Endothelial cell of umbilical vein (primary cell): Measurements from ENCODE around the gene PEMT.

Experiments used
- EZH2 ChIP-seq: IDR thresholded peaks from 2 replicates; pipeline ENCODE4 v1.6.1; 2012; ENCODE audit warnings: borderline replicate concordance, low read depth, mild to moderate bottlenecking, moderate library complexity, low read length, inconsistent platforms; ENCODE audit not compliant: severe bottlenecking
- FOS ChIP-seq: IDR thresholded peaks from 2 replicates; pipeline ENCODE4 v1.6.1; 2011; ENCODE audit warnings: mild to moderate bottlenecking, low read length, moderate library complexity, borderline replicate concordance; ENCODE audit not compliant: insufficient read depth
- GATA2 ChIP-seq: IDR thresholded peaks from 2 replicates; pipeline ENCODE4 v1.7.0; 2011; ENCODE audit warnings: low read depth, mild to moderate bottlenecking, moderate library complexity, mixed read lengths, low read length; ENCODE audit not compliant: insufficient read length, insufficient read depth
- JUN ChIP-seq: IDR thresholded peaks from 2 replicates; pipeline ENCODE4 v1.6.1; 2011; ENCODE audit warnings: borderline replicate concordance, low read depth; ENCODE audit not compliant: insufficient read length, insufficient read depth
- MYC ChIP-seq: IDR thresholded peaks from one replicate; pipeline ENCODE4 v1.6.1; 2011; ENCODE audit warnings: mild to moderate bottlenecking, low read depth, low read length
- POLR2A ChIP-seq: IDR thresholded peaks from 2 replicates; pipeline ENCODE4 v1.6.1; 2012; ENCODE audit warnings: low read depth, mild to moderate bottlenecking, control low read depth, low read length
- POLR2AphosphoS5 ChIP-seq: IDR thresholded peaks from 2 replicates; pipeline ENCODE4 v1.6.1; 2012; ENCODE audit warnings: low read depth, mild to moderate bottlenecking, control low read depth, low read length, moderate library complexity; ENCODE audit not compliant: insufficient read depth
- TF ChIP-seq, protein P1 (sequence below), 2 donors: IDR thresholded peaks; 1 replicate in 1 of 2; 2 replicates in 1 of 2; pipeline ENCODE4 v1.5.1; 2011; ENCODE audit warnings: low read length in 2 of 2, mild to moderate bottlenecking in 2 of 2, moderate library complexity in 2 of 2, control low read depth in 1 of 2, inconsistent platforms in 1 of 2, low read depth in 1 of 2; ENCODE audit not compliant: insufficient read depth in 1 of 2; ENCODE audit errors: extremely low read depth in 1 of 2
- TF ChIP-seq, protein P2 (sequence below): IDR thresholded peaks from 2 replicates; pipeline ENCODE4 v1.6.1; 2011; ENCODE audit not compliant: insufficient read depth, insufficient read length

- TF ChIP-seq, protein P1, sequence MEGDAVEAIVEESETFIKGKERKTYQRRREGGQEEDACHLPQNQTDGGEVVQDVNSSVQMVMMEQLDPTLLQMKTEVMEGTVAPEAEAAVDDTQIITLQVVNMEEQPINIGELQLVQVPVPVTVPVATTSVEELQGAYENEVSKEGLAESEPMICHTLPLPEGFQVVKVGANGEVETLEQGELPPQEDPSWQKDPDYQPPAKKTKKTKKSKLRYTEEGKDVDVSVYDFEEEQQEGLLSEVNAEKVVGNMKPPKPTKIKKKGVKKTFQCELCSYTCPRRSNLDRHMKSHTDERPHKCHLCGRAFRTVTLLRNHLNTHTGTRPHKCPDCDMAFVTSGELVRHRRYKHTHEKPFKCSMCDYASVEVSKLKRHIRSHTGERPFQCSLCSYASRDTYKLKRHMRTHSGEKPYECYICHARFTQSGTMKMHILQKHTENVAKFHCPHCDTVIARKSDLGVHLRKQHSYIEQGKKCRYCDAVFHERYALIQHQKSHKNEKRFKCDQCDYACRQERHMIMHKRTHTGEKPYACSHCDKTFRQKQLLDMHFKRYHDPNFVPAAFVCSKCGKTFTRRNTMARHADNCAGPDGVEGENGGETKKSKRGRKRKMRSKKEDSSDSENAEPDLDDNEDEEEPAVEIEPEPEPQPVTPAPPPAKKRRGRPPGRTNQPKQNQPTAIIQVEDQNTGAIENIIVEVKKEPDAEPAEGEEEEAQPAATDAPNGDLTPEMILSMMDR (IDR thresholded peaks at IDR 0.05; ENCODE audit: extremely low read depth in 1 of 2, insufficient read depth in 1 of 2, low read depth in 1 of 2, low read length in 2 of 2), result no peak
- no peak for TF ChIP-seq FOS
- no peak for TF ChIP-seq POLR2A
- no peak for TF ChIP-seq POLR2AphosphoS5
- TF ChIP-seq, protein P2, sequence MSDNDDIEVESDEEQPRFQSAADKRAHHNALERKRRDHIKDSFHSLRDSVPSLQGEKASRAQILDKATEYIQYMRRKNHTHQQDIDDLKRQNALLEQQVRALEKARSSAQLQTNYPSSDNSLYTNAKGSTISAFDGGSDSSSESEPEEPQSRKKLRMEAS, result no peak
- no peak for TF ChIP-seq JUN
- TF ChIP-seq EZH2, result no peak
- no peak for TF ChIP-seq MYC
- TF ChIP-seq GATA2, result no peak
Observed at GRCh38 chr17:17556671-17557070, 34.8 kb downstream of the PEMT start.
